HUES48 (cell line): ENCODE measurements around the gene NRXN2.

Source experiments
- H3K27ac ChIP-seq: one replicate; pipeline ENCODE4 v1.7.0; 2013; ENCODE audit warnings: low read depth, low read length, inconsistent platforms
- H3K27me3 ChIP-seq: 2 replicates; pipeline ENCODE4 v1.6.1; 2013; ENCODE audit warnings: mild to moderate bottlenecking, low read length; ENCODE audit not compliant: control insufficient read depth, insufficient read depth
- H3K36me3 ChIP-seq: 2 replicates; pipeline ENCODE4 v1.6.1; 2013; ENCODE audit warnings: low read length; ENCODE audit not compliant: control insufficient read depth, insufficient read depth
- H3K4me1 ChIP-seq: 2 replicates; pipeline ENCODE4 v1.6.1; 2013; ENCODE audit warnings: mild to moderate bottlenecking, low read length; ENCODE audit not compliant: control insufficient read depth, insufficient read depth
- H3K4me3 ChIP-seq: 2 replicates; pipeline ENCODE4 v1.5.1; 2013; ENCODE audit warnings: mild to moderate bottlenecking, low read depth, low read length
- H3K9ac ChIP-seq: 2 replicates; pipeline ENCODE4 v1.6.1; 2013; ENCODE audit warnings: mild to moderate bottlenecking, low read depth, low read length, moderate library complexity
- H3K9me3 ChIP-seq: 2 replicates; pipeline ENCODE4 v1.6.1; 2013; ENCODE audit warnings: low read length; ENCODE audit not compliant: control insufficient read depth, insufficient read depth

The NRXN2 gene

DNA sequence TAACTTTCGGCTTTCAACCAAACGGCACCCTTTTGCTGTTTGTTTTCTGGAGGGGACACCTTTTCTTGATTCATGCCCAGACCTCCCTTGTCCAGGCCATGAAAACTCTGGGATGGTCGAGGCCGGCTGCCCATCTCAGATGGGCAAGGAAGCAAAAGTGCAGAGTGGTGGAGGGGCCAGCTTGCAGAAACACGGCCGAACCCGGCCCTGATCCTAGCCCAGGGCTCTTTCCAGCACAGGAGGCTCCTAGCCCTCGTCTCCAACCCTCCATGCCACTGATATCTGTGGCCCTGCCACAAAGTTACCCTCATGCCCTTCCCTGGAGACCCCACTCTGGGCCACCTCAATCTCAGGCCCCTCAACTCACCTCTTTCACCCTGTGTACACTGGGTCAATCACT, 150.9 kb downstream of the NRXN2 start:
- Histone ChIP-seq H3K4me1 (peaks cover 4% of the 10 kb centered on the region; the same call in 1 of the 2 replicates), H3K36me3 (no peaks in the 10 kb centered on the region), H3K4me3 (no peak overlapping the region), H3K27me3 (no peaks in the 10 kb centered on the region), H3K27ac (no peak overlapping the region), H3K9me3 (no peaks in the 10 kb centered on the region), H3K9ac (no peak overlapping the region; the same call in 1 of the 2 replicates)

DNA sequence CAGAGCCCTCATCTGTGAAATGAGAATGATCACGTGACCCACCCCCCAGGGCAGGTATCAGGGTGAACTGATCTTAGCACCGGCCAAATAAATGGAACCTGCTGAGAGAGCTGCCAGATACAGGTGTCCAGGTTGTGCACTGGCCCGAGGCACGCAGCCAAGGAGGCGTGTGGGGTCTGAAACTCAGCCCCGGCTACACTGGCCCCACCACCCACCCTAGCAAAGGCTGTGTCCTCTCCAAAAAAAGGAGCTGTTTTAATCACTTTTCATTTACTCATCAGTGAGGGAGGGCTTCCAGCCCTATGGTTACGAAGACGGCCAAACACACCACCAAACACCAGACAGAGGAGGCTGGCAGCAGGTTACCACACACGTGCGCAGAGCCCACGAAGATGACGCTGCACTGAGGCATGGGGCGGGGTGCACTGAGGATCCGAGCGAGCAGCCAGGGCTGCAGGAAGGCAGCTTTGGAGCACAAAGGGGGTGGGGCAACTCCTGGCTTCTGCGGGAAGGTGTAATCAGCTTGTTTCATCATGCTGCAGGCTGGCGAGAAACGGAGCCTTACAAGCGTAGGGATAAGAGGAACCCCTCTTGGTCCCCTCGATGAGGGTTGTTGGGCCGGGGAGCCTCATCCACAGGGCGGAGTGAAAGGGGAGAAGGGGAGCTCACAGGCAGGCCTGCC, 151.4 kb downstream of the NRXN2 start:
- H3K9ac ChIP-seq = no peak overlapping the region
- H3K36me3 ChIP-seq = no peaks in the 10 kb centered on the region
- H3K27ac ChIP-seq = no peak overlapping the region
- H3K4me1 ChIP-seq = peaks cover 10% of the 10 kb centered on the region
- H3K9me3 ChIP-seq = no peaks in the 10 kb centered on the region
- no peak overlapping the region for H3K4me3 ChIP-seq
- H3K27me3 ChIP-seq = no peaks in the 10 kb centered on the region

DNA sequence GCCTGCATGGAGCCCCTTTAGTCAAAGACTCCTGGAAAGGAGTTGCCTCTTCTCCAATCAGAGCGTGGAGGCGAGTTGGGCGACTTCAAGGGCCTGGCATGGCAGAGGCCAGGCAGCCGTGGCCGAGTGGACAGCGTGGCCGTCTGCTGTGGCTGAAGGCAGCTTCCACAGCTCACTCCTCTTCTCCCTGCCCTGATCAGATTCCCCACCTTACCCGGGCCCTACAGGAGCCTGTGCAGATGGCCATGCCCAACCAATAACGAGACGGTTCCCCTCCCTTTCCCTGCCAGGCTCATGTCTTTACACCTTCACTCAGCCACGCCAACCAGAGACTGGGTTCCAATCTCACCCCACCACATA, 152.0 kb downstream of the NRXN2 start:
- Histone ChIP-seq H3K4me3 (no peak overlapping the region), H3K27ac (no peak overlapping the region), H3K27me3 (no peaks in the 10 kb centered on the region), H3K4me1 (peaks cover 14% of the 10 kb centered on the region), H3K9ac (no peak overlapping the region), H3K9me3 (no peaks in the 10 kb centered on the region), H3K36me3 (no peaks in the 10 kb centered on the region)

DNA sequence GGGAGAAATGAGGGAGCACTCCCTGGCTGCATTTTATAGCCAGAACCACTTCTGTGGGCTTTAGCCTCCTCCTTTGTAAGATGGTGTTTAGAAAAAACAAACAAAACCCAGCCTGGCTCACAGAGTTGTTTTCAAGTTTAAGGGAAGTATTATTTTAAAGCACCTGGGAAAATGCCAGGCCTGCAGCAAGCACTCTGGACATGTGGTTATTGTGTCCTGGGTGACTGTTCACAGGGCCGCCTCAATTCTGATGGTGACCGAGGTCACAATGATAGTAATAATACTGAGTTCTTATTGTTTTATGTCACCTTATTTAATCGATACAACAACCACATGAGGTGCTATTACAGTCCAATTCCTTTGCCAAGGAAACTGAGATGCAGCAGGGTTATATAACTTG, 152.7 kb downstream of the NRXN2 start:
- Histone ChIP-seq H3K9ac (no peak overlapping the region), H3K27ac (no peak overlapping the region), H3K36me3 (no peaks in the 10 kb centered on the region), H3K27me3 (no peaks in the 10 kb centered on the region), H3K9me3 (no peaks in the 10 kb centered on the region), H3K4me1 (peaks cover 16% of the 10 kb centered on the region), H3K4me3 (no peak overlapping the region)

DNA sequence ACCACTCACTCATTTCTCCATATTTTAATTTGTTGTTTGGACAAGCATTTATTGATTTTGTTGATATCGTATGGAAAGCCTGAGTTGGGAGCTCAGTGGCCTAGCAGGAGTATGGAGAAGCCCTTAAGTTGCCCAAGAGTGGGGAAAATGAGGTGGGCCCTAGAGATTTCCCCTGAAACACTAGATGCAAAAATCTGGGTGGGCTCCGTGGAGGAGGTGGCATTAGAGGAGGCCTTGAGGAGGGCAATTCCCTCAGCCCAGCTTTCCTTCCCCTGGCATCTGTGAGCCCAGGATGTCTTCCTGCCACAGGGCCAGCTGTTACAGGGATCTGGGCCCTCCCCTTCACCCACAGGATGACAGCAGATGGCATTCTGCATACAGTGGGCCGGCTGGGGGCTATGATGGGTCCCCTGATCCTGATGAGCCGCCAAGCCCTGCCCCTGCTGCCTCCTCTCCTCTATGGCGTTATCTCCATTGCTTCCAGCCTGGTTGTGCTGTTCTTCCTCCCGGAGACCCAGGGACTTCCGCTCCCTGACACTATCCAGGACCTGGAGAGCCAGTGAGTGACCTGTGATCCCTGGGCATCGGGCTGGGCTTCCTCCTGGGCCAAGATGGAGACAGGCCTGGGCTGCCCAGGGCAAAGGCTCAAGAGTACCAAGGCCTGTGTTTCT, 153.6 kb downstream of the NRXN2 start:
- no peaks in the 10 kb centered on the region for H3K36me3 ChIP-seq
- H3K9ac ChIP-seq = no peak overlapping the region
- H3K9me3 ChIP-seq = no peaks in the 10 kb centered on the region
- H3K4me1 ChIP-seq = peaks cover 16% of the 10 kb centered on the region
- no peak overlapping the region for H3K27ac ChIP-seq
- H3K27me3 ChIP-seq = no peaks in the 10 kb centered on the region
- no peak overlapping the region for H3K4me3 ChIP-seq

DNA sequence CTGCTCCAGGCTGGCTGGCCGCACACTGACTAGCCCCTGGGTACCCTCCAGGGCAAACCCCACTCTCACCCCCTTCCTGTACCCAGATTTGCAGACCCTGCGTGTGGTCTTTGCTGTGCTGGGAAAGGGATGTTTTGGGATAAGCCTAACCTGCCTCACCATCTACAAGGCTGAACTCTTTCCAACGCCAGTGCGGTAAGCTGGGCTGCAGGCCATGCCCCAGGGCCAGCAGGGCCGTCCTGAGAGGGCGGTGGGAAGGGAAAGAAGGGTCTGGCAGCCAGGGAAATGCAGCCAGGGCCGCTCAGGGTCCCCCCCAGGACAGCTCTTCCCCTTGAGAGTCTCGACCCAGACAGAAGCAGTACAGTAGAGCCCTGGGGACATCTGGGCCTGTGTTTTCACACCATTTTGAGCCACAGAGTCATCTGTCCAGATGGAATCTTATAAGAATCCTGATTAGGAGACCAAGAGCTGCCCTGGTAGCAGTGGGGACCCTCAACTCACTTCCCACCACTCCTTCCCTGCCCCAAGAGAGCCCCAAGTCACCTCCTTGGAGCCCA, 154.3 kb downstream of the NRXN2 start:
- no peak overlapping the region for H3K27ac ChIP-seq
- no peaks in the 10 kb centered on the region for H3K27me3 ChIP-seq
- H3K4me1 ChIP-seq = peaks cover 16% of the 10 kb centered on the region

DNA sequence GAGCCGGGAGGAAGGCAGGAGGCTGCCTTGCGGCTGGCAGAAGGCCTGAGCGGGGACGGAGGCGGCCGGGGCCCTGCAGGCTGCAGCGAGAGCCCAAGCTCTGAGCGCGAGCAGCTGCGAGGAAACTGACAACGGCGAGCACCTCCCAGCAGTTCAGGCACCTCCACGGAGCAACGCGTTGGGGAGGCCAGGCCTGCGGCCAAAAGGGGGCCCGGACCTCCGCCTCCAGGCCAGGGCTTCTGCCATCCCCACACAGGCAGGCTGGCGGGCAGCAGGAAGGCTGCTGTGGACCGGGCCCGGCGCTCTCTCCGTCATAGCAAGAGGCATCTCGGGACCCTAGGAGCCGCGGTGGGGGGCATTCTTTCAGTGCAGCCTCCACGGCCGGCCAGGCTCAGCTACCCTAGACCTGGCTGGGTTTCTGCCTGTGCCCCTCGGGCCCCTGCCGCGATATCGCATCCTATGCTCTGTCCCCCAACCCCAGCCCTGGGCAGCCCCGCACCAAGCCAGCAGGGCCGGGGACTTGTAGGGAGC, 154.9 kb downstream of the NRXN2 start:
- no peaks in the 10 kb centered on the region for H3K27me3 ChIP-seq
- H3K4me3 ChIP-seq = no peak overlapping the region
- peaks cover 16% of the 10 kb centered on the region for H3K4me1 ChIP-seq
- no peak overlapping the region for H3K9ac ChIP-seq
- no peak overlapping the region for H3K27ac ChIP-seq
- no peaks in the 10 kb centered on the region for H3K36me3 ChIP-seq
- H3K9me3 ChIP-seq = no peaks in the 10 kb centered on the region

More for the DNA sequence above, 154.3 kb downstream of the NRXN2 start:
- H3K36me3 ChIP-seq = no peaks in the 10 kb centered on the region
- no peaks in the 10 kb centered on the region for H3K9me3 ChIP-seq
- no peak overlapping the region for H3K4me3 ChIP-seq
- H3K9ac ChIP-seq = no peak overlapping the region

DNA sequence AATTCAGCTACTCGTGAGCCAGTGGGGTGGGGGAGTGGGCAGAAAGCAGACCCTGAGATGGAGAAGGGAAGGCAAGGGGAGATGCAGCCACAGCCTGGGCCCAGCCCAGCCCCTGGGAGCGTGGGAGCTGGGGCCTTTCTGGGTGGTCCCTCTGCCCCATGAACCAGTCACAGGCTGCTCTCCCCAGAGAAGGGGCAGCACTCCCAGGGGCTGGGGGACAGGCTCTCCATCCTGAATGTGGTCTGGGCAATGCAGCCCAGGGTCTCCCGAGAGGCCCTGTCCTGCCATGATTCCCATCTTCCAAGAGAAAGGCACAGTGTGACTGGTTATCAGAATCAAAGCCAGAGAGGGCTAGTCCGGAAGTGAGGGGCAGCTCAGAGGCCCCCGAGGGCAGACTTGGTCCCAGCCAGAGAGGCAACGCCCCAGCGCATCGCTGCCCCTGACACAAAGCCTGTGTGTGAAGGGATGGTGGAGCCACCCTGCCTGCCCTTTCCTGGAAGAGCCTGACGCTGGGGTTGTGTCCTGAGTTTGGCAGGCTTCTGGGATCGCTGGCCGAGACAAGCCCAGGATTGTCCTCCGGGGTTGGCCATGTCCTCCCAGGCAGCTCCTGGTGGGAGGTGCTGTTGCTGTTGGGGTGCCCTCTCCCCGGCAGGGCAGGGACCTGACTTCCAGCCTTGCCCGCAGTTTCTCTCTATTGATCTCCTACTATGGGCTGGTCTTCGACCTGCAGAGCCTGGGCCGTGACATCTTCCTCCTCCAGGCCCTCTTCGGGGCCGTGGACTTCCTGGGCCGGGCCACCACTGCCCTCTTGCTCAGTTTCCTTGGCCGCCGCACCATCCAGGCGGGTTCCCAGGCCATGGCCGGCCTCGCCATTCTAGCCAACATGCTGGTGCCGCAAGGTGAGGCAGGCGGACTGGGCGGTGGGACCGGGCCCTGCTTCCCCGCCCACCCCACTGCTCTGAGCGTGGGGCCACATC, 155.8 kb downstream of the NRXN2 start:
- no peaks in the 10 kb centered on the region for H3K27me3 ChIP-seq
- peaks cover 16% of the 10 kb centered on the region for H3K4me1 ChIP-seq
- no peaks in the 10 kb centered on the region for H3K9me3 ChIP-seq
- peak overlapping the region; percentile 75 for H3K27ac ChIP-seq
- H3K9ac ChIP-seq = peak overlapping the region; percentile 67; the same call in 1 of the 2 replicates
- H3K36me3 ChIP-seq = no peaks in the 10 kb centered on the region
- peak overlapping the region; percentile 59 for H3K4me3 ChIP-seq

DNA sequence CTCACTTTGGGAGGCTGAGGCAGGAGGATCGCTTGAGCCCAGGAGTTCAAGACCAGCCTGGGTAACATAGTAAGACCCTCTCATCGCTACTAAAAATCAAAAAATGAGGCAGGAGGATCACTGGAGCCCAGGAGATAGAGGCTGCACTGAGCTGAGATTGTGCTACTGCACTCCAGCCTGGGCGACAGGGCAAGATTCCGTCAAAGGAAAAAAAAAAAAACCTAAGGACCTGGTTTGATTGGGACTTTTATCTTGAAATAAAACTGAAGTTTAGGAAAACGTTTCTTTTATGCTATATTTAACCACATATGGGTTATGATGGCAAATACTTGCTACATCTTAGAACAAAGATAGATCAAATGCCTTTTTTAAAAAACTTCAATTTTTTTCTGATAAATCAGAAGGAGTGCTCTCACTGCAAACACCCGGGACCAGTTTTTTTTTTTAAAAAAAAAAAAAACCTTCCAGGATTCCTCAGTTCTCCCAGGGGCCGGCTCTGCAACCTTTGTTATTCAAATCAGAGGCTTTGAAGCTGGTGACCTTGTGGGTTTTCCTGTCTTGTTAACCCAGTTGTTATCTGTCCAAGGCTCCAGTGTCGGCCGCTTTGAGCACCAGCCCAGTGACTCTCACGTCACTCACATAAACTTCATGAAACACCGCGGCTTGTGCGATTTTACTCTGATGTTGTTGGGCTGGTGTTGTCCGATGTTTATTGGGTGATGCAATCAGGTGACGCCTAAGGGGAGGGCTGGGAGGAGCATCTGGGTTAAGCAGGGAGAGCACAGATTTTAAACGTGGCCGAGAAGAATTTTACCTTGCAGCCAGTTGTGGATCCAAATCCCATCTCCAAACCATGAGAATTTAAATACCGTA, 156.7 kb downstream of the NRXN2 start:
- Histone ChIP-seq H3K9me3 (no peaks in the 10 kb centered on the region), H3K27me3 (no peaks in the 10 kb centered on the region), H3K4me1 (peaks cover 16% of the 10 kb centered on the region), H3K27ac (peak overlapping the region; percentile 75), H3K4me3 (peak overlapping the region; percentile 59), H3K36me3 (no peaks in the 10 kb centered on the region), H3K9ac (peak overlapping the region; percentile 67)
